Airway epithelial cell (primary cell): ENCODE data around the gene SIRT1. TPM values are rescaled to one million over a fixed set of nuclear protein-coding genes. Genes with fewer than 3 reads are reported as not detected.

Experiments
- total RNA-seq: library from RNA; depleted of rRNA; stranded (reverse); fragments of >200 nt; gene quantifications from 2 replicates; pipeline ENCODE4 v1.2.3, GENCODE V29; 2015

Gene SIRT1
- 5.3 and 6.9 TPM in 2 replicates for total RNA-seq

GRCh38 chr10:67884313-67884841, at the start of gene SIRT1:
TSS of gene SIRT1 (plus strand) at chr10:67884656. CDS start at chr10:67884722, 66 bp downstream.

GRCh38 chr10:67837541-67838314, 46.7 kb upstream of the SIRT1 start, which contains the start of gene DNAJC12:
TSS of gene DNAJC12 (minus strand) at chr10:67838188. CDS start at chr10:67838011, 177 bp downstream.

Other genes with a start within 250 kb of the SIRT1 start
- gene CTNNA3, start 188.5 kb upstream of the SIRT1 start, total RNA-seq: 0.07 TPM in 1 of 2 replicates, not detected in the other
- gene DNAJC12, start 46.5 kb upstream of the SIRT1 start, total RNA-seq: 0.14 and 0.28 TPM in 2 replicates
- gene HERC4, start 190.6 kb downstream of the SIRT1 start, total RNA-seq: 20.5 and 25.5 TPM in 2 replicates
- gene MYPN, start 224.8 kb downstream of the SIRT1 start, total RNA-seq: not detected in 2 replicates